ENCODE measurements around the gene YPEL3. TPM values are rescaled to one million over a fixed set of nuclear protein-coding genes. Genes with fewer than 3 reads are reported as not detected.

The YPEL3 gene
- total and polyA plus RNA-seq, 3 experiments from 2014 or later, result 32.6 to 326 (median 36.1) TPM

GRCh38 chr16:30088832-30089624 is 7.0 kb downstream of the YPEL3 start:
- Mint-ChIP-seq H3K9me3 (no peaks in the 10 kb centered on the region), H3K27me3 (no peaks in the 10 kb centered on the region), H3K36me3 (peaks cover 3 to 28% (median 4%) of the 10 kb centered on the region in 3 donors), H3K27ac (peak overlapping the region in 3 of 8 donors; percentile 29 to 88 (median 84)), H3K4me1 (peaks cover 25 to 32% (median 28%) of the 10 kb centered on the region in 3 donors), H3K4me3 (peak overlapping the region in 1 of 7 donors; percentile 82)
- H3K36me3 ChIP-seq (ENCODE audit: insufficient read depth, low read length), result peaks cover 6% of the 10 kb centered on the region
- H3K4me1 ChIP-seq (ENCODE audit: insufficient read depth, low read length), result peaks cover 44% of the 10 kb centered on the region
- H3K4me3 ChIP-seq (ENCODE audit: low read length), result no peak overlapping the region
- ChIA-PET POLR2A (interaction anchor here (0.6 kb wide), 1 partner anchor 287 kb away, joined by 3 read pairs; no protein-coding TSS in a partner anchor), CTCF (interaction anchor here (0.7 to 1.5 kb wide), 2 partner anchors 23 to 313 kb away, joined by 3 to 5 read pairs; no protein-coding TSS in a partner anchor)
- H3K27me3 ChIP-seq (ENCODE audit: insufficient read depth, low read length, poor library complexity, severe bottlenecking), result no peaks in the 10 kb centered on the region
- H3K9me3 ChIP-seq (ENCODE audit: low read length), result no peaks in the 10 kb centered on the region
- no peak for DNase-seq
- no peak overlapping the region for H3K27ac ChIP-seq (ENCODE audit: low read depth, low read length)

DNA sequence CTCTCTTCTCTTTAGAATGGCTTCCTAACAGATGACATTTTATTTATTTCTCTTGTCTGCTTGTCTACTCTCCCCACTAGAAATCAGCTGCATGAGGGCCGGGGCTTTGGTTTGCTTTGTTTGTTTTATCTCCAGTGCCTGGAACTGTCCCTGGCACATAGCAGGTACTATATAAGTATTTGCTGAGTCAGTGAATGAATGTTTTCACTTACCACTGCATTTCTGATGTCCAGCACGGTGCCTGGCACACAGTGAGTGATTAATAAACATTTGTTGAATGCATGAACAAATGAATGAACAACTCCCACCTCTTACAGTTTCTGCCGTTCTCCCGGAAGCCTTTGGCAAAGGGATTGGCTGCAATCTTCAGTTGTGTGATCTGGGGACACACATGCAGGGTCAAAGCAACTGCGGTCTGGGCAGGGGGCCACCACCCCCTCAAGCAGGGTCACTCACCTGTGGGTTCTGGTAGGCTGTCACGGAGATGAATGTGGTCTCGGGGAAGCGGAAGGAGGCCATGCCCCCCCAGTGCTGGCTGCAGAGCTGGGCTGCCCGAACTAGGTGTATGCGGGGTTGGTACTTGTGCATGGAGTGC is 7.7 kb downstream of the YPEL3 start:
- peaks cover 37% of the 10 kb centered on the region for H3K4me1 ChIP-seq (ENCODE audit: insufficient read depth, low read length)
- Mint-ChIP-seq H3K4me1 (peaks cover 22 to 29% (median 25%) of the 10 kb centered on the region in 3 donors), H3K4me3 (no peak overlapping the region), H3K27ac (peak overlapping the region in 3 of 8 donors; percentile 5 to 74 (median 55)), H3K9me3 (no peaks in the 10 kb centered on the region), H3K36me3 (peaks cover 3 to 31% (median 4%) of the 10 kb centered on the region in 3 donors), H3K27me3 (no peaks in the 10 kb centered on the region)
- ChIA-PET POLR2A (interaction anchor here (0.6 kb wide), 1 partner anchor 288 kb away, joined by 3 read pairs; no protein-coding TSS in a partner anchor), CTCF (interaction anchor here (1.5 kb wide), 1 partner anchor 24 kb away, joined by 3 read pairs; no protein-coding TSS in a partner anchor)
- DNase-seq, result no peak
- peaks cover 10% of the 10 kb centered on the region for H3K36me3 ChIP-seq (ENCODE audit: insufficient read depth, low read length)
- no peak overlapping the region for H3K4me3 ChIP-seq (ENCODE audit: low read length)
- no peak overlapping the region for H3K27ac ChIP-seq (ENCODE audit: low read depth, low read length)
- no peaks in the 10 kb centered on the region for H3K9me3 ChIP-seq (ENCODE audit: low read length)
- no peaks in the 10 kb centered on the region for H3K27me3 ChIP-seq (ENCODE audit: insufficient read depth, low read length, poor library complexity, severe bottlenecking)

GRCh38 chr16:30087181-30087898 is 8.7 kb downstream of the YPEL3 start:
- Mint-ChIP-seq H3K36me3 (peaks cover 0 to 36% (median 7%) of the 10 kb centered on the region in 3 donors), H3K27ac (peak overlapping the region in 2 of 8 donors; percentile 59 to 78), H3K27me3 (no peaks in the 10 kb centered on the region), H3K4me3 (peak overlapping the region in 1 of 7 donors; percentile 24), H3K4me1 (peaks cover 15 to 20% (median 17%) of the 10 kb centered on the region in 3 donors), H3K9me3 (no peaks in the 10 kb centered on the region)
- H3K27ac ChIP-seq (ENCODE audit: low read depth, low read length), result no peak overlapping the region
- CTCF ChIA-PET, result interaction anchor here (1.1 kb wide), 1 partner anchor 448 kb away, joined by 3 read pairs; no protein-coding TSS in a partner anchor
- H3K4me1 ChIP-seq (ENCODE audit: insufficient read depth, low read length), result peaks cover 27% of the 10 kb centered on the region
- no peaks in the 10 kb centered on the region for H3K27me3 ChIP-seq (ENCODE audit: insufficient read depth, low read length, poor library complexity, severe bottlenecking)
- no peak overlapping the region for H3K4me3 ChIP-seq (ENCODE audit: low read length)
- H3K9me3 ChIP-seq (ENCODE audit: low read length), result no peaks in the 10 kb centered on the region
- DNase-seq, result no peak
- peaks cover 20% of the 10 kb centered on the region for H3K36me3 ChIP-seq (ENCODE audit: insufficient read depth, low read length)
- POLR2A ChIA-PET, result interaction anchor here (0.5 to 0.6 kb wide), 2 partner anchors 16 to 446 kb away, joined by 3 to 4 read pairs; no protein-coding TSS in a partner anchor

DNA sequence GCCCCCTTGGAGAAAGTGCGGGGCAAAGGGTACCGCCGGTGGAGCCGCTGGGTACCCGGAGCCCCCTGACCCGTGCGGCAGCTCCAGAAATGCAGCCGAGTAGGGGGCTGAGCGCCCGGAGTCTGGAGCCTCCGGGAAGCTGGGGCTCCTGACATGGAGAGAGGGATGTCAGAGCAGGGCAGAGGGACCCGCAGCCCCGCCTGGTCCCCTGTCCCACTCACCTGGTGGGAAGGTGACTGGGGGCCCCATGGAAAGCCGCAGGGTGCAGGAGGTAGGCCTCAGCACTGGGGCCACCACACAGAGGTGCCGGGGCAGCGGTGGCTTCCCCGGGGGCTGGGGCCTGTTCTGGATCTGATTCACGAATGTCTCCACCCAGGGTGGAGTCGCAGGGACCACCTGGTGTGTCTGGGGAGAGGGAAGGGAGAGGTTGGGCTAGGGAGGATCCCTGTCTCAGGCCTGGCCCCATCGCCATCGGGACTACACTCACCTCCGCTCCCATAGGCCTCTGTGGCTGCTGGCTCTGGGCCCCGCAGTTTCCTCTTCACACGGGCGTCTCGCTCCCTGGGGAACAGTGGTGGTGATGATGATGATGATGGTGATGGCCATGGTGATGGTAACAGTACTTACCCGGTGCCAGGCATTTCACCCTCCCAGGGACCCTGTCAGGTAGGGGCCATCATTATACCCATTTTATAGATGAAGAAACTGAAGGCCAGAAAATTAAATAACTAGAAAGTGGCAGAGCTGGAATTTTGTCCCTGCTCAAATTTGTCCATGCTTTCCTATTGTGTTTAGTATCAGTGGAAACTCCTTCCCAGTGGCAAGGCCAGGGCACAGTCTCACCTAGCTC is 9.5 kb downstream of the YPEL3 start:
- Mint-ChIP-seq H3K9me3 (no peaks in the 10 kb centered on the region), H3K27ac (peak overlapping the region in 1 of 8 donors; percentile 60), H3K4me1 (peaks cover 9 to 12% (median 10%) of the 10 kb centered on the region in 3 donors), H3K4me3 (no peak overlapping the region), H3K27me3 (no peaks in the 10 kb centered on the region), H3K36me3 (peaks cover 0 to 38% (median 12%) of the 10 kb centered on the region in 3 donors)
- no peak overlapping the region for H3K27ac ChIP-seq (ENCODE audit: low read depth, low read length)
- ChIA-PET POLR2A (interaction anchor here (0.5 kb wide), 1 partner anchor 447 kb away, joined by 3 read pairs; no protein-coding TSS in a partner anchor), CTCF (interaction anchor here (1.1 kb wide), 1 partner anchor 449 kb away, joined by 3 read pairs; no protein-coding TSS in a partner anchor)
- H3K36me3 ChIP-seq (ENCODE audit: insufficient read depth, low read length), result peaks cover 24% of the 10 kb centered on the region
- peaks cover 22% of the 10 kb centered on the region for H3K4me1 ChIP-seq (ENCODE audit: insufficient read depth, low read length)
- no peak overlapping the region for H3K4me3 ChIP-seq (ENCODE audit: low read length)
- no peaks in the 10 kb centered on the region for H3K27me3 ChIP-seq (ENCODE audit: insufficient read depth, low read length, poor library complexity, severe bottlenecking)
- DNase-seq, result no peak
- no peaks in the 10 kb centered on the region for H3K9me3 ChIP-seq (ENCODE audit: low read length)

- CTCF ChIA-PET, result no interaction called here
These were observed 10.2 kb downstream of the YPEL3 start for GRCh38 chr16:30085820-30086219.

GRCh38 chr16:30085247-30085646 is 10.8 kb downstream of the YPEL3 start:
- peaks cover 6 to 8% (median 7%) of the 10 kb centered on the region in 3 donors for H3K4me1 Mint-ChIP-seq
- H3K27ac ChIP-seq (ENCODE audit: low read depth, low read length), result no peak overlapping the region
- no peak overlapping the region for H3K27ac Mint-ChIP-seq
- no peak for DNase-seq
- no peaks in the 10 kb centered on the region for H3K27me3 Mint-ChIP-seq
- H3K36me3 ChIP-seq (ENCODE audit: insufficient read depth, low read length), result peaks cover 32% of the 10 kb centered on the region
- H3K27me3 ChIP-seq (ENCODE audit: insufficient read depth, low read length, poor library complexity, severe bottlenecking), result no peaks in the 10 kb centered on the region
- CTCF ChIA-PET, result no interaction called here
- no peaks in the 10 kb centered on the region for H3K9me3 Mint-ChIP-seq
- no peak overlapping the region for H3K4me3 ChIP-seq (ENCODE audit: low read length)
- no peak overlapping the region for H3K4me3 Mint-ChIP-seq
- H3K36me3 Mint-ChIP-seq, result peaks cover 0 to 46% (median 12%) of the 10 kb centered on the region in 3 donors
- POLR2A ChIA-PET, result no interaction called here
- H3K4me1 ChIP-seq (ENCODE audit: insufficient read depth, low read length), result peaks cover 11% of the 10 kb centered on the region
- H3K9me3 ChIP-seq (ENCODE audit: low read length), result no peaks in the 10 kb centered on the region

More at GRCh38 chr16:30085820-30086219, 10.2 kb downstream of the YPEL3 start:
- Histone ChIP-seq H3K36me3 (ENCODE audit: insufficient read depth, low read length) (peaks cover 30% of the 10 kb centered on the region), H3K27ac (ENCODE audit: low read depth, low read length) (no peak overlapping the region), H3K9me3 (ENCODE audit: low read length) (no peaks in the 10 kb centered on the region), H3K4me3 (ENCODE audit: low read length) (no peak overlapping the region), H3K27me3 (ENCODE audit: insufficient read depth, low read length, poor library complexity, severe bottlenecking) (no peaks in the 10 kb centered on the region), H3K4me1 (ENCODE audit: insufficient read depth, low read length) (peaks cover 17% of the 10 kb centered on the region)
- DNase-seq, result no peak
- Mint-ChIP-seq H3K4me3 (no peak overlapping the region), H3K27me3 (no peaks in the 10 kb centered on the region), H3K4me1 (peaks cover 8 to 10% (median 9%) of the 10 kb centered on the region in 3 donors), H3K36me3 (peaks cover 0 to 43% (median 12%) of the 10 kb centered on the region in 3 donors), H3K27ac (no peak overlapping the region), H3K9me3 (no peaks in the 10 kb centered on the region)
- POLR2A ChIA-PET, result no interaction called here

GRCh38 chr16:30084816-30085159 is 11.2 kb downstream of the YPEL3 start:
- Mint-ChIP-seq H3K27ac (no peak overlapping the region), H3K36me3 (peaks cover 0 to 49% (median 12%) of the 10 kb centered on the region in 3 donors), H3K4me1 (peaks cover 3 to 4% (median 3%) of the 10 kb centered on the region in 3 donors), H3K27me3 (no peaks in the 10 kb centered on the region), H3K4me3 (no peak overlapping the region), H3K9me3 (no peaks in the 10 kb centered on the region)
- Histone ChIP-seq H3K27ac (ENCODE audit: low read depth, low read length) (no peak overlapping the region), H3K4me3 (ENCODE audit: low read length) (no peak overlapping the region), H3K9me3 (ENCODE audit: low read length) (no peaks in the 10 kb centered on the region), H3K36me3 (ENCODE audit: insufficient read depth, low read length) (peaks cover 34% of the 10 kb centered on the region), H3K4me1 (ENCODE audit: insufficient read depth, low read length) (peaks cover 6% of the 10 kb centered on the region), H3K27me3 (ENCODE audit: insufficient read depth, low read length, poor library complexity, severe bottlenecking) (no peaks in the 10 kb centered on the region)
- ChIA-PET POLR2A (no interaction called here), CTCF (no interaction called here)
- no peak for DNase-seq

All from CD8-positive, alpha-beta memory T cell (primary cell).